GM21723 (cell line): ENCODE data around the gene RYR3.
"Not testable (repeated sequence)": the region's sequence is repeated elsewhere in the genome, so short reads cannot be mapped to it uniquely, and the experiment has no call there.

Experiments used
- ATAC-seq: cut with Tn5 transposase; IDR thresholded peaks from one replicate; pipeline ENCODE4 v1.9.1; 2021; ENCODE audit warnings: mild to moderate bottlenecking, moderate library complexity; ENCODE audit not compliant: unreplicated experiment

The RYR3 gene

DNA sequence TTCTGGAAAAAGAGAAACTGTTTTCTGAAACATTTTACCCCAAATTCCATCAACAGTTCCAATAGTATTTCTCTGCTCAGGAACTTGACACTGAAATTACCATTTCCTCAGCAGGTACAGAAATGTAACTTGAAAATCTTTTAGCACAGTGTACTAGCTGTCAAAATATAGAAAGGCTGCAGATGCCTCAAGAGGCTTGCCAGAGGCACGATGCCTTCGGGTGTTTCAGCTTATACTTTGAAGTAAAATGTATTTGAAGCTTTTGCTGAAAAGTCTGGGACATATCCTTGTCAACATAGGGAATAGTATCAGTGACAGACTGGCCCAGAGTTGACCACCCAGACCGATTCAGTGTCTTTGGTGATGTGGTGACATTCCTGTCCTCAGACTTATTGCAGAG, 503.1 kb downstream of the RYR3 start:
- no peak for ATAC-seq

DNA sequence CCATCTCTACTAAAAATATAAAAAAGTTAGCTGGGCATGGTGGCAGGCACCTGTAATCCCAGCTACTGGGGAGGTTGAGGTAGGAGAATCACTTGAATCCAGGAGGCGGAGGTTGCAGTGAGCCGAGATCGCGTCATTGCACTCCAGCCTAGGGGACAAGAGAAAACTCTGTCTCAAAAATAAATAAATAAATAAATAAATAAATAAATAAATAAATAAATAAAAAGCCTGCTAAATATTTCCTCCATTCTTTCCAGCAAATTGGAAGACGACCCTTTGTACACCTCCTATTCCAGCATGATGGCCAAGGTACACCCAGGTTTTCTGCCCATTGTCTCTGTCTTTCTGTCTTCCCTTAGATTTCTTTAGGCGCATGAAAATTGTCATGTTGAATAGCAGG, 508.7 kb downstream of the RYR3 start:
- not testable (repeated sequence) for ATAC-seq

DNA sequence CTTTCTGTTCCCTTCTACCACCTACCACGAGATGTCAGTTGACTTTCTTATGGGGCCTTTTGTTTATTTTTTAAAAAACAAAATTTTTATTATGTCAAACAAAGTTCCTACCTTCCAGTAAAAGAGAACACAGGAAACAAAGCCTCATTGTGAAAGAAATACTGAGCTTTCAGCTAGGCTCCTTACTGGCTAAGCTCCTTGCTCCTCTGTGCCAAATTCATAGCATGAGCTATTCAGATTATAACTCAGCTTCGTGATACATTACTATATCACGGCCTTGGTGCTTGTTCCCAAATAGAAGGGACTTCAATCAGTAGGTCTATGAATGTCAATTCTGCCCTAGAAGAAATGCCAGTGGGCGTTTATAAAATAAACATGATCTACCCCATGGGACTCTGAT, 511.7 kb downstream of the RYR3 start:
- ATAC-seq = no peak

DNA sequence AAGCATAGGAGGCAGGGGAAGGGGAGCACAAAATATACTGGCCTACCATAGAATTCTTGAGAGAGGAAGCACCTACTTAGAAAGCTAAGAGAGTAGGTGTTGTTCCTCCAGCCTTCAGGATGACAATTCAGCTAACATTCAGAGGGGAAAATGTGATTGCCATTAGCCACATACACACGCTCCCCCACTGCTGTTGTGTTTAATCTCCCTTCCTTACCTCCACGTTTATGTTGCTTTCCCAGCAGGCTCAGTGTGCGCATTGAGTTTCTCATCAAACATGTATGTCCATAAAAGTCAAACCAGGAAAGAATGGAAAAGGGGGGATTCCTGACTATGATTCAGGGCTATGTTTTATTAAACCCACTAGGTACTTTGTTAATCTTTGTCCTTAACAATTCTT, 512.4 kb downstream of the RYR3 start:
- no peak for ATAC-seq

DNA sequence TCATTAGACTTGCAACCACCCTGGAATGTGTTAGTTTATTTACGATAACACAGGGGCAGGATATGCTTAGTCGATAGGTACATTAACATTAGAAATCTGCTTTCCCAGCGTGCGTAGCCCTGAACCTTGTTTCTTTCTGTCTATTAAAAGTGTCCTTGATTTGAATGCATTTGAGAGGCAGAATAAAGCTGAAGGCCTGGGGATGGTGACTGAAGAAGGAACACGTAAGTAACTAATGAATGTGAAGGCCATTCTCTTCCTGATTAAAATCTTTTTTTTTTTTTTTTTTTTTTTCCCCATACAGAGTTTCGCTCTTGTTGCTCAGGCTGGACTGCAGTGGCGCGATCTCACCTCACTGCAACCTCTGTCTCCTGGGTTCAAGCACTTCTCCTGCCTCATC, 514.7 kb downstream of the RYR3 start:
- no peak for ATAC-seq

DNA sequence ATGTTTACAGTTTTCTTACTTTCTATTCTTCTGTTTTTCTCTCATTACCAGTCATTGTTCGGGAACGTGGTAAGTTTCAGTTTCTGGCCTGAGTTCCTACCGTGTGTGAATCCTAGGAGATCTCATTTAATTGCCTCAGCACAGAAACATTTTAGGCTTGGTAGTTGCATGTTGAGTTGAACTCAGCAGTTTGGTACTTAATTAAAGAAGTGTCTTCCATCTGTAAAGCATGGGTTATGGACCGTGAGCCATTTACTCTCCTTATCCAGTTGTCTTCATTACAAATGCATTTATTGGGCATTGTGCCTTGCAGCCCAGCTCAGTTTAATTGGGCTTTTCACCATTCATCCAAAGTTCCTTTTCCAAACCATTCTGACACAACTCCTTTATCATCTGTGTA, 515.4 kb downstream of the RYR3 start:
- ATAC-seq = no peak

DNA sequence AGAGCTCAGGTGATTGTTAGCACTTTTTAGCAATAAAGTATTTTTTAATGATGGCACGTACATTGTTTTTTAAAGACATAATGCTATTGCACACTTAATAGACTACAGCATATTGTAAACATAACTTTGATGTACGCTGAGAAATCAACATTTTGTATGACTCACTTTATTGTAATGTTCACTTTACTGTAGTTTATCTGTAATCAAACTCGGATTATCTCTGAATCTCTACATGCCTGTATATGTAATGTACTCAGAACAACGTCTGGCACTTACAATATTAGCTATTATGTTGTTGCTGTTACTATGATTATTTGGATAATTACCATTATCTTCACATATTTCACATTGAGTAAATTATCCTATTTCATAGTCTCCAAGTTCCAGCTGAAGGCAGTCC, 519.6 kb downstream of the RYR3 start:
- no peak for ATAC-seq

DNA sequence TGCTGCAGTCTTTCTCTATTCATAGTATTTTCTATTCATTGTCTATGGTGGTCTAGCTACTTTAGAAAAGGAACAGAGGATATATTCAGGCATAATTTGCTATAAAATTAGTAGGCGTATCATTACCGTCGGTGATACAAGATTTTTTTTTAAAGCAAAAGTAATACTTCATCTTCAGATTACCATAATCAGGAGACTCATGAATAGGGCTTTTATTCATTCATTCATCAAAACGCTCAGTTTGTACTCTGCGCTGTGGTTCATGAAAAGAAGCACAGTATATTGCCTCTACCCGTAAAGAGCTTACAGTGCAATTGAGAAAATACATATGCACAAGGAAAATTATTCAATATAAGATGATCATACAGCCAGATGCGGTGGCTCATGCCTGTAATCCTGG, 520.9 kb downstream of the RYR3 start:
- no peak for ATAC-seq

DNA sequence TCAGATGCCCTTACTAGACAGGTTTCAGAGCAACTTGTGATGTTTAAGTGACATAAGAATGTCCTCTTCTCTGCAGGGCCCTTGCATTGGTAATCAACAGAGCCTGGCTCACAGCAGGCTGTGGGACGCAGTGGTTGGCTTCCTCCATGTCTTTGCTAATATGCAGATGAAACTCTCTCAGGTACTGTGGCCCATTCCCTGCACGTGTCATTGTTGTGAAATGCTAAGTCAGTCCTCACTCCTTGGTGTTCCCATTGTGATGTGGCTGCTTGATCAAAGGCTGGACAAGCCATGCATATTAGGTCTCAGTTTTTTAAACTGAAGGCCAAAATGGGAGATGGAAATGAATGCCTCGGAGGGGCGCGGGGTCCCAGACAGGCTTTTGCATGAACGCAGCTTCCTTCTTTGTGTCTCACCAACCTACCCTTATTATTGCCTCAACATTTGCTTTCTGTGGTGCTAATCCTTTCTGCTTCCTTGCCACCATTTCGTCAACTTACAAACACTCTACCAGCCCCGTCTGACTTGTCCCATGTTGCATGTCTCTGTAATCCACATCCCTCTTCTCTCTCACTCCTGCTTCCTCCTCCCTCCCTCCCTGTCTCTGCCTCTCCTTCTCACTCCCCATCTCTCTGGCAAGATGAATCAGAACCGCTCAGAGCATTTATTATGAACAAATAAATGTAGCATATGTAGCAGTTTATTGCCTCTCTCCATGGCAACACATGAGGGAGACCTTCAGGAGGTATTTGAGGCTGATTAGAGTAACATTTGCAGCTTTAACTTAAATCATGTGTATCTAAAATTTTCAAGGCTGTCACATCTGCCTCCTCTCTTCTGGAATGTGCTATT, 524.4 kb downstream of the RYR3 start:
- ATAC-seq = no peak

DNA sequence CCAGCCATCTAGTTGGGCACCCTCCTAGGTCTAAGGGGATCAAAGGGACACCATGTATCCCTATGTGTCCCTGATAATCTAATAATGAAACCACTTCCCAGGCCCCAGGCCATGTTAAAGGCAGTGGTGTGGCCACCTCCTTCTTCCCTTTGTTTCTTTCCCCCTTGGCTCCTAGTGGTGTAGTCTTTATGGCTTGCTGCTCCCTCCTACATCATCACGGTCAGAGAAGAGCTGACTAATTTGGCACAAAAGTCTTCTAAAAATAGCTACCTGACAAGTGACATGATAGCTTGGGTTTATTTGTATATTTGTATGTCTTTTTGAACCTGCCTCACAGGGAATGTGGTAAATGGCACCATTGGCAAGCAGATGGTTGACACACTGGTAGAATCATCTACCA, 526.5 kb downstream of the RYR3 start:
- ATAC-seq = no peak

DNA sequence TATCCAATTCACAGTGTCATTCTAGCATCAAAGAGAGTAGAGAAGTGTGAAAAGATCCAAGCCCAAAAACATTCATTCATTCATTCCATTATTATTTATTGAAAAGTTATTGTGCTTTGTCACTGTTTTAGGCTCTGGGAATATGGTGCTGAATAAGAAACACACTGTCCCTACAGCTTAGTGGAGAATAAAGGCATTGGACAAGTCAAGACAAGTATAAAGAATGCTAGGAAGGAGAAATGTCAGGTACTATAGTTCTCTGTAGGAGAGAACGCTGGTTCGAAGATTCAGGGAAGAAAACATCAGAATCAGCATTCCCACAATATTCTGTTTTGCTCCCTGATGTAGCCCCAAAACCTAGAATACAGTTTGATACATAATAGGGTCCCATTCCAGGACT, 528.8 kb downstream of the RYR3 start:
- no peak for ATAC-seq

DNA sequence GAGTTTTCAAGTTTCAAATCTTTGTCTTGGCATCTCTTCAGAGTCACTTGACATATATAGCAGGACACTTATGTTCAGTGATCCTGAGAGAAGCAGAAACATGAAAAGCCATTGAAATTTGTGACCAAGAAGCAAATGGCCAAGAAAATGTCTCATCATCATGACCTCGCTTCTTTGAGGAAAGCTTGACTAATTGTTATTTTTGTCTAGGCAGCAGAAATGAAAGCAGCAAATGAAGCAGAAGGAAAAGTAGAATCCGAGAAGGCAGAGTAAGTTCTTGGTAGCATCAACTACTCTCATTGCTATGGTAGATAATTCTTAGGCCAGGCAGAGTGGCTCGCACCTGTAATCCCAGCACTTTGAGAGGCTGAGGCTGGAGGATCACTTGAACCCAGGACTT, 529.8 kb downstream of the RYR3 start:
- ATAC-seq = no peak

DNA sequence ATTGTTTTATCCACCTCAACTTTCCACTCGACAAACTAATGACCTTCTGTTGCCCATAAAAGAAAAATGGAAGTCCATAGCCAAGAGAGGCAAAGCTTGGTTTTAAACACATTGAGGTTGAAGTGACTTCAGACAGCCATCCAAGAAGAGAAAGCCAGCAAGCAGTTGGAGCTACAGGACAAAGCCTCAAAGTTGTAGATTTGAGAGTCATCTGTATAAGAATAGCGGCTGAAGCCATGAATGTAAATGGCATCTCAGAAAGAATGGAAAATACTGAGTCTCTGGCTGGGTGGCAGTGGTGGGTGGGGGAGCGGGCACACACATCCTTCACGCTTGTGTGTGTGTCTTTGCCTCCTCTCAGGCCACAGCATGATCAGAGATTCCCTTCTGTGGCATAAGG, 533.4 kb downstream of the RYR3 start:
- ATAC-seq = no peak

DNA sequence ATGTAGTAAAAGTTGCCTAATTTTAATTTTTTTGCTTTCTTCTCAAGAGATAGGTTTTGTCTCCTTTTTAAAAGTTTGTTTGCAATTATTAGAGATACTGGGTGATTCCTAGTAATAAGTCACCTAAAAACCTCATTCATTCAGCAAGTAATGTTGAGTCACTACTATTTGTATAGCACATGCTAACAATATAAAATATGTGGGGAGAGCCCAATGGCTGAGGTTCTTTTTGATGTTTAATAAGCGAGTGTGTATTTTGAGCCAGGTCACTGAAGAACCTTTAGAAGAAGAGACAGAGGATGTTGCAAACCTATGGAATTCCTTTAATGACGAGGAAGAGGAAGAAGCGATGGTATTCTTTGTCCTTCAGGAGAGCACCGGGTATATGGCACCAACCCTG, 533.8 kb downstream of the RYR3 start:
- no peak for ATAC-seq

DNA sequence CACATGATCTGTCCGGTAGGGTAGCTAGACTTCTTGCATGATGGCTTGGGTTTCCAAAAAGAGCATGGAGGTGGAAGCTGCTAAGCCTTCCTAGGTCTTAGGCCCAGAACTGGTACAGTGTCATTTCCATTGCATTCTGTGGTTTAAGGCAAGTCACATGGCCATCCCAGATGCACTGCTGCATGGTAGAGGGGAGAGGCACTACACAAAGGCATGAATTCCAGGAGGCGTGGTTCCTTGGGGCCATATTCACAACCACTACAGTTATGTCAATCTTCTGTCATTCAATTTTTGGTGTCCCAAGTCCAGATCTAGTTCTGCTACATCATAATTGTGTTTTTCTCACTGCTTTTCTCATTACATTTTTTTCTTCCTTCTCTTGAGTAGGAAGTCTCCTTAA, 535.4 kb downstream of the RYR3 start:
- ATAC-seq = no peak

DNA sequence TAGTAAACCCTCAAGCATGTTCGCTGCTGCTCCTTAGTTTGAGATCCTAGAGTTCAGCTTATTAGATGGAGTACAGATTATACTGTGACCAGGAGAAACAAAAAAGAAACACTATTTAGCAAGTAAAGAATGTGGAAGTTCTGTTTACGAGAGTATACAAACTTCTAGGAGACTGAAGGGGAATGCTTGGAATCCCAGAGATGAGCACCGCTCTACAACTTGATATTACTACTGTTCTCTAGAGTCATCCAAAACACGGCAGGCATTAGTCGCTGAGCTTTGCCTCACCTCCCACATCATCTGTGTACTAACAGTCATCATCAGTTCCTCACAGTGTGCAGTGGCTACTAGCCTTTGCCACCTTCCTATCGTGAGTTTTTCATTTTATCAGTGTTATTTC, 536.1 kb downstream of the RYR3 start:
- no peak for ATAC-seq

DNA sequence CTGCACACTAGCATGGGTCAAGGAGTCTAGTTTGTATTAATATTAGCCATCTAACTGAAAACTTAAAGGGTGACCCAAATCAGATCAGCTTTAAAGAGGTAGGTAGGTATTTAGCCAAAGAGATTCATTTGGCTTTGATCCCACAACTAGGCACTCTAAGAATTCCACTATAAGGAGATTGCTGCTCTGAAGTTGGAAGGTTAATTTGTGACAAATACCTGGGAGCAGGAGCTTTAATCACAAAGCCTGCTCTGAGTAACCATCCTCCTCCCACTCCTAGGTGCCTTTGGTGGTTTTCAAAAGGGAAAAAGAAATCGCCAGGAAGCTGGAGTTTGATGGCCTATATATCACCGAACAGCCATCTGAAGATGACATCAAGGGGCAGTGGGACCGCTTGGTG, 537.2 kb downstream of the RYR3 start:
- no peak for ATAC-seq

DNA sequence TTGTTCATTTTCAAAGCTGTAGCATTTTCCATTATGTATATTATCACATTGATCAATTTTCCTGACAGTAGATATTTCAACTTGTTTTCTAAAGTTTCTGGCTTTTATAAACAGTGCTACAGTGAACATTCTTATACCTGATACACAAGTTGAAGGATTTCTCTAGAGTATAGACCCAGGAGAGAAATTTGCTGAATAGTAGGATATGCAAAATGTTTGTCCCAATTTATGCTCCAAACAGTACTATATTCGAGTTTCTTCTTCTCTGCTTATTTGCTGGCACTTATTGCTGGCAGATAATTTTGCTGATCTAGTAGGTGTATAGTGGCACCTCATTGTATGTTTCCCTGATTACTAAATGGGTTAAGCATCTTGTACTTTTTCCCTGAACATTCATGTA, 540.3 kb downstream of the RYR3 start:
- no peak for ATAC-seq

DNA sequence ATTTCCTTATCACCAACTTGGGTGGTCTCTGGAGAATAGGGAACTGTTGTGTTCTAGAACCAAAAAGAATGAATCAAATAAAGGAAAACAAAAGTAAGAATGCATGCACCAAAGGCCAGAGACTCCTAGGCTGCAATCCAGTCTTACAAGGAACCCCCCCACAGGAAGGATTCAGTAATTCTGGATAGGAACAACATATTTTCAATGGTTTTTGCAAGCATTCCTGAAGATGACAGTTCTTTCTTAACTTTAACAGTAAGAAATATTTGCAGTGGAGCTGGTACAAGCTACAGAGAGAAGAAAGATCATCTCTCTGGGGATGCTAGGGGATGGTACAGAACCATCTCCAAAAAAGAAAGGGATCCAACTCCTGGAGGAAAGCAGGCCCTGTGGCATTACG, 541.3 kb downstream of the RYR3 start:
- no peak for ATAC-seq

DNA sequence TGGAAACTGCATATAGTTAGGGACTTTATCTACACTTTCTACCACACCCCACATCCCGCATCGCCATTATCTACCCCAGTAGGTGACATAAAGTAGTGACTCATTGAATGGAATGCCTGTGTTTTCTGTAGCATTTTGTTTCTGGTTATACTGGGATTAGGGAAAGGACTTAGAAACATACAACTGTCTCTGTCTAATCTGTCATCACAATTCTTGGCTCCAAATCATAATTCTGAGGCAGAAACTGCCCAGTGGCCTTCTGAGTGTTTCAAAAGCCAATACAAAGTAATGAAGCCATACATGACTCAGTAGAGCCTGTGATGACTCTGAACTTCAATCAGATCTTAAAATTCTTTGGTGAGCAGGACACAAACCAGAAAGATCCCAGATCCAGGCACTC, 541.8 kb downstream of the RYR3 start:
- no peak for ATAC-seq

DNA sequence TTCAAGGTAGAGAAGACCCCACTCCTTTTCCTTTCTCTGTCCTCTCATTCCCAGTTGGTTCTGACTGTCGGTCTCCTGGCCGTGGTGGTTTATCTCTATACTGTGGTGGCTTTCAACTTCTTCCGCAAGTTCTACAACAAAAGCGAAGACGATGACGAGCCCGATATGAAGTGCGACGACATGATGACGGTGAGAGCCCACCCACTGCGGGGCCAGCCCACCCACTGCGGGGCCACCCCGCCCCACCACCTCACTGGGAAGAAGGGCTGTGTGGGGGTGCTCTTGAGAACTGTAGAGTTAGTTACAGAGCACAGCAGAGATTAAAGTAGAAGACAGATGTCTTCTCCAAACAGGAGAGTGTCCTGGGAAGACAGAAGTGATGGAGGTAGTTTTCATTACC, 547.0 kb downstream of the RYR3 start:
- ATAC-seq = no peak

DNA sequence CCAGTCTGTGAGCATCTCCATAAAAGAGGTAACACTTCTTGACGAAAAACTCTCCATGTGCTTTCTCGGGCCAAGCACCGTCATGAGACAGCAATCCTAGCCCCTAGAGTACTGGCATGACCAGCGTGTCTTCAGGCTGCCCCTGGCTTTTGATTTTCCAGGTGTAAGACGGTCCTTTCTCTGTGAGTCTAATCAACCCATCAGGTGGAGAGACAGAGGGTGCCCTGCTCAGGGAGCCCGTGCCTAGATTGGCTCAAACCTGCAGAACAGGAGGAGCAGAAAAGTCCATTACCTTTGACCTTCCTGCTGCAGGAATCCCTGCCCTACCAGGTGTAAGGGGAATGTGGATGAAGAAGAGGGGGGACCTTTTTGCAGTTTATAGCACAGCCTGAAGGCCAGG, 548.1 kb downstream of the RYR3 start:
- ATAC-seq = no peak

DNA sequence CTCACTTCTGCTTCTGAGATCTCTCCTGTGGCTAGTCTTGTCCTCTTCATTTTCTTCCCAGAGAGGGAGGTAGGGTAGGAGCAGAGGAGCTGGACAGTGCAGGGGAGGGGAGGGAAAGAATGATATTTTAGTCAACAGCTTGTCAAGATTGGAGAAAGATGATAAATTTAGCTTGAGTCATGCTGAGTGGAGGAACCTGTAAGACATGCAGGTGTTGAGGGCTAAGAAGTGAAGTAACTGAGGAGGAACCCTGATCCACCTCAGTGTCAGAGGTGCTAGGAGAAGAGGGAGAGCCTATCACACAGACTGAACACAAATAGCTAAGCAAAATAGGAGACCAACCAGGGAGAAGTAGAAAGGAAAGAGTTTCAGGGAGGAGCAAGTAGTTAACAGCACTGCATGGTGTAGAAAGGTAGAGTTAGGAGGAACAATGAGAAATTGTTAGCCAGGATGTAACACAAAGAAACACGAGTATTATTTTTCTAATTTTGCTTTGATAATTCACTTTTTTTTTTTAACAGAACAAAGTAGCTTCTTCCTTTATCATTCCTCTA, 549.3 kb downstream of the RYR3 start:
- no peak for ATAC-seq
